Measurements from ENCODE around the gene CAPN15.

- TF ChIP-seq CTCF (IDR thresholded peaks at IDR 0.05; ENCODE audit: insufficient read depth, low read length) = no peak
- no peak for TF ChIP-seq POLR2AphosphoS5 (IDR thresholded peaks at IDR 0.05; ENCODE audit: low read depth)
- no peak for TF ChIP-seq SPI1 (IDR thresholded peaks at IDR 0.05; ENCODE audit: borderline replicate concordance, low read depth)
These were observed 29.1 kb downstream of the CAPN15 start for GRCh38 chr16:556474-557173.

Data from HL-60 (cell line).